OCI-LY1 (cell line): Measurements from ENCODE around the gene MOSMO.

Experiments used
- CTCF ChIP-seq: fragments of 200-600 bp; sonication (generic), shearing (Covaris generic); IDR thresholded peaks from 2 replicates; pipeline ENCODE4 v1.5.1; 2017; ENCODE audit warnings: mild to moderate bottlenecking, antibody characterized with exemption, low read length, moderate library complexity, mixed read lengths
- EZH2 ChIP-seq: fragments of 200-600 bp; sonication (generic), shearing (Covaris generic); IDR thresholded peaks from 2 replicates; pipeline ENCODE4 v1.8.0; 2017; ENCODE audit warnings: borderline replicate concordance, mixed run types, mild to moderate bottlenecking, antibody characterized with exemption, low read length, moderate library complexity, mixed read lengths

- TF ChIP-seq CTCF = no peak
- TF ChIP-seq EZH2 = no peak
These were observed 26.6 kb downstream of the MOSMO start for GRCh38 chr16:22034503-22034902.
